HG03159 (cell line): ENCODE results near the gene USP28.
A peak's percentile ranks its signal among the peaks of the same experiment; 100 is the strongest.
"Not testable (repeated sequence)": the region's sequence is repeated elsewhere in the genome, so short reads cannot be mapped to it uniquely, and the experiment has no call there.

Experiments used
- ATAC-seq: cut with Tn5 transposase; IDR thresholded peaks from one replicate; pipeline ENCODE4 v1.9.1; 2021; ENCODE audit warnings: mild to moderate bottlenecking, moderate library complexity; ENCODE audit not compliant: unreplicated experiment

USP28 gene

GRCh38 chr11:113879446-113879845 lies 4.1 kb upstream of the USP28 start:
- ATAC-seq = not testable (repeated sequence)

- ATAC-seq = no peak
These were observed 2.3 kb upstream of the USP28 start for GRCh38 chr11:113877670-113878055.

- ATAC-seq = no peak
These were observed 1.7 kb upstream of the USP28 start for GRCh38 chr11:113876798-113877669.

- no peak for ATAC-seq
These were observed 864 bp upstream of the USP28 start for GRCh38 chr11:113876074-113876797.

GRCh38 chr11:113874581-113875233 lies 665 bp downstream of the USP28 start:
- peak; percentile 31 for ATAC-seq

- no peak for ATAC-seq
These were observed 1.3 kb downstream of the USP28 start for GRCh38 chr11:113874096-113874495.

GRCh38 chr11:113873236-113873626 lies 2.1 kb downstream of the USP28 start:
- no peak for ATAC-seq

GRCh38 chr11:113871336-113871735 lies 4.0 kb downstream of the USP28 start:
- no peak for ATAC-seq

- ATAC-seq = no peak
These were observed 7.4 kb downstream of the USP28 start for GRCh38 chr11:113867843-113868503.

- no peak for ATAC-seq
These were observed 9.5 kb downstream of the USP28 start for GRCh38 chr11:113865873-113866272.

- ATAC-seq = no peak
These were observed 11.0 kb downstream of the USP28 start for GRCh38 chr11:113864410-113864809.

- ATAC-seq = no peak
These were observed 12.9 kb downstream of the USP28 start for GRCh38 chr11:113862435-113862834.

- no peak for ATAC-seq
These were observed 15.7 kb downstream of the USP28 start for GRCh38 chr11:113859665-113860064.

GRCh38 chr11:113856966-113857759 lies 18.2 kb downstream of the USP28 start:
- ATAC-seq = no peak

GRCh38 chr11:113855803-113856202 lies 19.6 kb downstream of the USP28 start:
- no peak for ATAC-seq

- ATAC-seq = no peak
These were observed 25.2 kb downstream of the USP28 start for GRCh38 chr11:113850188-113850587.

- ATAC-seq = no peak
These were observed 25.7 kb downstream of the USP28 start for GRCh38 chr11:113849713-113850112.

- no peak for ATAC-seq
These were observed 27.8 kb downstream of the USP28 start for GRCh38 chr11:113847580-113847979.

- ATAC-seq = no peak
These were observed 28.3 kb downstream of the USP28 start for GRCh38 chr11:113847111-113847510.

- ATAC-seq = no peak
These were observed 33.7 kb downstream of the USP28 start for GRCh38 chr11:113841691-113842090.
